GM21576 (cell line): ENCODE results near the gene RNPEPL1.
A peak's percentile ranks its signal among the peaks of the same experiment; 100 is the strongest.

Experiments
- ATAC-seq: cut with Tn5 transposase; IDR thresholded peaks from one replicate; pipeline ENCODE4 v1.9.1; 2021; ENCODE audit warnings: mild to moderate bottlenecking, moderate library complexity; ENCODE audit not compliant: unreplicated experiment

Gene RNPEPL1

DNA sequence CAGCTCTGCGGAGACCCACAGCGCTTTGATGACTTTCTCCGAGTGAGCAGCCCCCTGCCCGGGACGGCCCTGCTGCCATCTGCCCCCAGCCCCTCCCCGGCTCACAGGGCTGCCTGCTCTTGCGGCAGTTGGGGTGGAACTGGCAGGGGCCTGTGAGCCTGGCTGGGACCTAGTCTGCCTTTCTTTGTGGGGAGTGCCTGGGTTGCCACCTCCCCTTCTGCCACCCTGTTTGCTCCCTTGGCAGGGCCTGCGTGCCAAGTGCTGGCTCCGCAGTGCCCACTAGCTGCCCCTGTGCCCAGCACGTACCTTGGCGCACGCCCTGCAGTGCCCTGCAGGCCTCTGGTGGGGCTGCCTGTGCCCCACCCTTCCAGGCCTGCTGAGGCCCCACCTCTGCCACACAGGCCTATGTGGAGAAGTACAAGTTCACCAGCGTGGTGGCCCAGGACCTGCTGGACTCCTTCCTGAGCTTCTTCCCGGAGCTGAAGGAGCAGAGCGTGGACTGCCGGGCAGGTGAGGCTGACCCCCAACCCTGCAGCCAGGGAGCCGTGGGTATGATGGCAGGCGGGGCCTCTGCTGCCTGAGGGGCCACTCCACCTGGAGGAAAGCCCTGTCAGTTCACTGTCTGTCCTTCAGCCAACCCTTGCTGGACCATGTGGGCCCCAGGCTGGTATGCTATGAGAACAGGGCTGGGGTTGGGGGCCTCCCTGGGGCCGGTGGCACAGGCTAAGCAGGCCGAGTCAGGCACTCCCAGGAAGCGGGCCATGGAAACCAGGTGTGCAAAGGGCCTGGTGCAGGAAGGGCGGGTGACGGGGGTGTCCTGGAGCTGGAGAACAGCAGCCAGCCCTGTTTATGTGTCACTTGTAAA is 7.0 kb downstream of the RNPEPL1 start:
- no peak for ATAC-seq

DNA sequence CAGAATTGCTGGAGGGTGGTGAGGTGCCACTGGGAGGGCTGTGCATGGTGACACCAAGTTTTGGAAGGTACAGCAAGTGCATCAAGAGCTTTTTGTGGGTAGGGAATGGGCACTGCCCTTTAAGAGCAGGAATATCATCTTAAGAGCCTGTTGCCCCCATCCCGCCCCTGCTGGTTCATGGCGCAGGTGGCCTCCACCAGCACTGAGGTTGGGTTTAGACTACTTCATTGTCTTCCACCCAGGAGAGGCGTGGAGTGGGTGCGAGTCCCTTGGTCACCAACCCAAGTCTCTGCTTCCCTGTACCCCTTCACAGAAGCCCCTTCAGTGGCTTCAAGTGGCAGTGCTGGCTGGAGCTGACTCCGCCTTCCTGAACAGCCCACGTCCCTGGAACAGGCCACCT is 7.8 kb downstream of the RNPEPL1 start:
- no peak for ATAC-seq

DNA sequence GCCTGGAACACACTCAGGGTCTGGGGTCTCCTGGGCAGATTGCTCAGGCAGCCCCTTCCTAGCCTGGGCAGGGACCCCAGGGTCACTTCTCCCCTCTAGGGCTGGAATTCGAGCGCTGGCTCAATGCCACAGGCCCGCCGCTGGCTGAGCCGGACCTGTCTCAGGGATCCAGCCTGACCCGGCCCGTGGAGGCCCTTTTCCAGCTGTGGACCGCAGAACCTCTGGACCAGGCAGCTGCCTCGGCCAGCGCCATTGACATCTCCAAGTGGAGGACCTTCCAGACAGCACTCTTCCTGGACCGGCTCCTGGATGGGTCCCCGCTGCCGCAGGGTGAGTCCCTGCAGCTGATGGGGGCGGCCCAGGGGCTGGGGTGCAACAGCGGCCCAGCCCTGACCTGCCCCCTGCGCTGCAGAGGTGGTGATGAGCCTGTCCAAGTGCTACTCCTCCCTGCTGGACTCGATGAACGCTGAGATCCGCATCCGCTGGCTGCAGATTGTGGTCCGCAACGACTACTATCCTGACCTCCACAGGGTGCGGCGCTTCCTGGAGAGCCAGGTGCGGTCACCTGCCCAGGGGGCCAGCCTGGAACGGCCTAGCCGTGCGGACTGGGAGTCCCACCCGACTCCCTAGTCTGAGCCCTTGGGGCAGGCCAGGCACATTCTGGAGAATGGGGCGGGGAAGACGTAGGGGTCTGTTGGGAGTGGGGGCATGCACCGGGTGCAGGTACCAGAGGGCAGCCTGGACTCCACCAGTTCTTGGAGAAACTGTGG is 8.3 kb downstream of the RNPEPL1 start:
- no peak for ATAC-seq

DNA sequence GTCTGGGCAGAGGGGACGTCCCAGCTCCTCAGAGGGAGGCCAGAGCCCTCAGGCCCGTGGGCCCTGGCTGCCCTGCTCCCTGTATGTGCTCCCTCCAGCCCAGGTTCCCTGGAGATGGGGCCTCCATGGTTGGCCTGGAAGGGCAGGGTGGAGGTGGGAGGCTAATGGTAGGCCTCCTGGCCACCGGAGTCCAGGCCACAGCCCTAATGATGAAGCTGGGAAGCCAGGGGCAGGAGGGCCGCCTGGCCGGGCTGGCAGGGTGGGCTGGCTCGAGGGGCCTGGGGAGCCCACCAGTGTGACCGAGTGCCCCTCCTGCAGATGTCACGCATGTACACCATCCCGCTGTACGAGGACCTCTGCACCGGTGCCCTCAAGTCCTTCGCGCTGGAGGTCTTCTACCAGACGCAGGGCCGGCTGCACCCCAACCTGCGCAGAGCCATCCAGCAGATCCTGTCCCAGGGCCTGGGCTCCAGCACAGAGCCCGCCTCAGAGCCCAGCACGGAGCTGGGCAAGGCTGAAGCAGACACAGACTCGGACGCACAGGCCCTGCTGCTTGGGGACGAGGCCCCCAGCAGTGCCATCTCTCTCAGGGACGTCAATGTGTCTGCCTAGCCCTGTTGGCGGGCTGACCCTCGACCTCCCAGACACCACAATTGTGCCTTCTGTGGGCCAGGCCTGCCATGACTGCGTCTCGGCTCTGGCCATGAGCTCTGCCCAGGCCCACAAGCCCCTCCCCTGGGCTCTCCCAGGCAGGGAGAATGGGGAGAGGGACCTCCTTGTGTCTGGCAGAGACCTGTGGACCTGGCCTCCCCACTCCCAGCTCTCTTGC is 9.2 kb downstream of the RNPEPL1 start:
- no peak for ATAC-seq

DNA sequence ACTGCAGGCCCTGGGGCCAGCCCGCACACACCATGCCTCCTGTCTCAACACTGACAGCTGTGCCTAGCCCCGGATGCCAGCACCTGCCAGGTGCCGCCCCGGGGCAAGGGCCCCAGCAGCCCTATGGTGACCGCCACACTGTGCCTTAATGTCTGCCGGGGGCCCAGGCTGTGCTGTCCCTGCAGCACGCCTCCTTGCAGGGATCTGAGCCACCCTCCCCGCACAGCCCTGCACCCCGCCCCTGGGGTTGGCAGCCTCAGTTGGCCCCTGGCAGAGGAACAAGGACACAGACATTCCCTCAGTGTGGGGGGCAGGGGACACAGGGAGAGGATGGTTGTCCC is 9.8 kb downstream of the RNPEPL1 start:
- no peak for ATAC-seq

DNA sequence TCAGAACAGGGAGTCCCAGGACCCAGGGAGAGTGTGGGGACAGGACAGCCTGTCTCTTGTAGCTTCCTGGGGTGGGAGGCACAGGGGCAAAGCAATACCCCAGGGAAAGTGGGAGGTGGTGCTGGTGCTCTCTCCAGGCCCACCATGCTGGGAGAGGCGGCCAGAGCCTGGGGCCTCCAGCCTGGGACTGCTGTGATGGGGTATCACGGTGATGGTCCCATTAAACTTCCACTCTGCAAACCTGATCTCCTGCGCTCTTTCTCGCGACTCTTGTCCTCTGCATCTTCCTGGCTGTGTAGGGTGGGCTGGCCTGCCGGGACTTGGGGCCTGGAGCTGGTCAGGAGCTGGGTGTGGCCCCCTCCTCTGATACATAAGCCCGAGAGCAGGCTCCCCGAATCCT is 10.2 kb downstream of the RNPEPL1 start:
- ATAC-seq = no peak

DNA sequence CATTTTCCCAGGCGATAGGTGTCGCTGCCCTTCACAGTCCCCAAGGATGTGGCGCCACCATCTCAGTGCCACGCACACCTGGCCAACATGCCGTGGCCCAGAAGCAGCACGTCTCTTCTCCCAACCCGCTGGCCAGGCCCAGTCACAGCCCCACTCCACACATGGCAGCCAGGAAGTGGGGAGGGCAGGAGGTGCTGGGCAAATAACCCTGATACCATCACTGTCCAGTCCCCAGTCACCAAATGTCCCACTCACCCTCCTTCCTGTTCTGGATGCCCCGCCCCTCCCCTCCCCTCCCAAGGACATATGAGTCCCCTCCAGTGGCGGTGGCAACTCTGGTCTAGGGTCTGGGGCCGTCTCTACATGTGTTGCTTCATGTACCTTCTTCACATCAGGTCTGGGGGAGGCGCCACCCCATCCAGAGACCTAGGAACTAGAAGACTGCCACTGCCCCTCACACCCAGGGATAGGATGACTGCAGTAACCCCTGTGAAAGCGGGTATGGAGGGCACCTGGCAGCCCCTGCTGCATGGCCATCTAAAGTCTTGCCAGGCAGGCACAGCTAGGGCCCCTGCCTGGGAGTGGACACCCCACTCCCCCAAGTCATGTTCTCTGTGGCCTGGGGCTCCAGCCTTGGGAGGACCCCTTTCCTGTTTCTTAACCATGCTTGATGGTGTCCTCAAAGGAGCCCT is 10.9 kb downstream of the RNPEPL1 start:
- no peak for ATAC-seq

DNA sequence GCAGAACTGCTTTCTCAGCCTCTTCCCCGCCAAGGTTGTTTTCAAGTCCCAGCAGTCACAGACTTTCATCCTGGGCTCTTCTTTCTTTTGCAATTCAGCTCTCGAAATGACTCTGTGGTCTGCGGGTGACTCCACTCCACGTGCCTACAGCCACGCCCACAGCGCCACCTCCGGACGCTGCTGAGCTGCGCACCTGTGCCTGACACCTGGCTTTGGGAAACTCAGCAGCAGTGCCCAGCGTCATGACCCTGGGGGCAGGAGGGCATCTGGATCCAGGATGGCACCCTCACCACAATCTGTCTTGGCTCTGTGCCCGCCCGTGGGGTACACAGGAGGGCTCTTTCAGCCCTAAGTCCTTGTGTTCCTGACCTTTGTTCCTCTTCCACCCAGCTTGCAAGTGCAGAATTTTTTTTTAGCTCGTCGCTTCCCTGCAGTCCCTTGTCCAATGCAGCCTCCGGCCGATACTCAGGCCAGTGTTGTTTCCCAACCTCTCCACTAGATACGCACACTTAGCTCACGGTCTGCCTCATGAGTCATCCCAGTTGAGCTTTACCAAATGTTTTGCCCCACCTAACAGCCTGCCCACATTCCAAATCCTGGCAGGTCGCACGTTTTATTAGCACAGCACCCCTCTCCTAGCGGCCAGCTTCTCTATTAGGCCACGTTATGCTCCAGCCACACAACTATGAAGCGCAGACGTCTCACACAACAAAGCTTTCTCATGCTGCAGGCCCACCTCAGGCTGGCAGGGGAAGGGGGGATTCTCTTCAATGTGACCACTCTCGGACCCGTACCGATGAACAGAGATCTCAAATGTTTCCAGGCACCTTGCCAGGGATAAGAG is 11.7 kb downstream of the RNPEPL1 start:
- ATAC-seq = peak; percentile 31

DNA sequence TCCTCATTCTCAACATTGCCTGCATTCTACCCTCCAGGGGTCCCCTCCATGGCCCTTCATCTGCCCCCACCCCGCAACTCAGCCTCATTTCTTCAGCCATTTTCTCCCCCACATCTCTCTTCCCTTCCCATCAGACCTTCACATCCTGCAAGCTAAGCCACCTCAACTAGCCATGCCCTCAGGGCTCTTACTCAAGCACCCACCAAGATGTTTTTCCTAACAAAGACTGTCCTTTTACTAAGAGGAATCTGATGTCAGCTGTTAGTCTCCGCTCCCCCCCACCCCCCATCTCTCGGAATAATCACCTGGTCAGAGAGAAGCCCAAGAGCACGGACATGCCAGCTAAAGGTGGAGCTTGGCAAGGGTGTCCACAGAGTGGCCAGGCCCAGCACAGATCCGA is 13.5 kb downstream of the RNPEPL1 start:
- ATAC-seq = no peak

DNA sequence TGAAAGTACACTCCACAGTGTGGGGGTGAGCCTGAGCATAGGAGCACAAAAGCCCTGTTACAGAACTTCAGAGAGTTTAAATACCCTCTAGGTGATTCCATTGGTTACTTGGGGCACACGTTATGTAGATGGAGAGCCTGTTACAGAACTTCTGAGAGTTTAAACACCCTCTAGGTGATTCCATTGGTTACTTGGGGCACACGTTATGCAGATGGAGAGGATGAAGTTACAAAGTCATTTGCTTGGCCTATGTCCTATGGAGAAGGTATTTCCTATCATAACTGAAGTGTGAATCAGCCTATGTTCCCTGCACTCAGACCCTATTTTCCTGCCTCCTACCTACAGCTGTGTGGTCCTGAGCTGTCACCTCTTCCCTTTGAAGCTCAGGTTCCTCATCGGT is 14.5 kb downstream of the RNPEPL1 start:
- ATAC-seq = no peak

DNA sequence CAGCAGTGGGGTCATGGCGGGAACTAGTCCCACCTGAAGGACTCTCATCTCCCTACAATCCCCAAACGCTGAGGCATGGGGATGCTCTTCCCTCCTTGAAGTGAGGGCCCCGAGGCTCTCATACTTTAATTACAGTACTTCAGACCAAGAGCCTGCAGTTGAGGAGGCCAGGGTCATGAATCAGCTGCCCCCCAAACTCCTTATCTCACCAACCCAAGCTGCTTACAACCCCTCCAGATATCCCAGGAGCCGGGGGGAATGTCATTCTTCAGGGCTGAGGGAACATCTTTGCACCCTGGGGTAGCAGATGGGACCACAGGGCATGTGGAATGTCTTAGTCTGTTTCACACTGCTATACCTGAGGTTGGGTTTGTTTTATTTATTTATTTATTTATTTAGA is 15.5 kb downstream of the RNPEPL1 start:
- ATAC-seq = no peak

DNA sequence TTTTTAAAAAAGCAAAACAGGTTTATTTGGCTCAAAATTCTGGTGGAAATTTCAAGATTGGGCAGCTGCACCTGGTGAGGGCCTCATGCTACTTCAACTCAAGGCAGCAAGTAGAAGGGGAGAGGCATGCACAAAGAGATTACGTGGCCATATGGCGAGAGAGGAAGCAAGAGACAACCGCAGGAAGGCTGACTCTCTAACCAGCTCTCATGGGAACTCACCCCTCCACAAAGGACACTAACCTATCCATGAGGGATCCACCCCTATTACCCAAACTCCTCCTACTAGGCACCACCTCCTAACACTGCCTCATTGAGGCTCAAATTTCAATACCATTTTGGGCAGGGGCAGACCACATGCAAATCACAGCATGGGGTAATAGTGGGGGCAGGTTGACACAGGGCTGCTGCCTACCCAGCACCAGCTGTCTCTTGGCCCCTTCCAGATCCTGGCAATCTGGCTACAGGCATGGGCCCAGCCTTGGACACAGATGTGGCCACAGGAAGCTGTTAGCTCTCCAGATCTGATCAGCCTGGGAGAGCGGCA is 16.3 kb downstream of the RNPEPL1 start:
- peak; percentile 57 for ATAC-seq

DNA sequence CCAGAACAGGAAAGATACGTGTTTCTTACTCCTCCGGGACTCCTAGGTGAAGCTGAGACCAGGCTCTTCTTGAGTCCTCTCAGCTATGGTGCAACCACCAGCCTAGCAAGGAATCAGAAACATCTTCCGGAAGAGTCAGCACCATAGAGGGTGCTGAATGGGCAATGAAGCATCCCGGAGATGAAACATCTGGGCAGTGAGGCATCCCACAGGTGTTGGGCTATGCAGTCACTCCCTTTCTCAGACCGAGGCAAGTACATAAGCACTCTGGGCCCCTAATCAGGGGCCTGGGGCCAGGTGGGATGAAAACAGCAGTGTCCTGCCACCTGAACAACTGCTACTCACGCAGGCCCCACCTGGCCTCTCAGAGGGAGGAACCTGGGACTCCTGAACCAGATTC is 16.8 kb downstream of the RNPEPL1 start:
- ATAC-seq = peak; percentile 32

DNA sequence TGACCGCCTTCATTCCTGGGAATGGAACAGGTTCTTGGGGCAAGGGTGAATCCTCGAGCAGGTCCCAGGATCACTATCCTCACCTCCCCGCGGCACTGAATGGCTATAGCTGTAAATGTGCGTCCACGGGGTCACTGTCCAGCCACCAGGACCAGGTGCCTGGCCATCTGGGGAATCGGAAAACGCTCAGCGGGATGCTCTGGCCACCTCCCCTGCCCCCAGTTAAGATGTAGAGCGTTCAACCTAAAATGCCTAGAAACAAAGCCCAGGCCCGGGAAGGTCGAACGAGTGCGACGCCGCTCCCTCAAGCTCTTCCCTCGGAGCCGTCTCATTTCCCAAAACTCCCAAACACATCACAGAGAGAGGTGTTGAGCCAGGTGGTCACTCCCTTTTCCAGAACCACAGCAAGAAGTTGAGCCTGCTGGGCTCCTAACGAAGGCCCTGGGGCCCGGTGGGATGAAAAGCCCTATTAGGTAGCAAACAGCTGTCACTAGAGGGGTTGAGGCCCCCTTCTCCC is 17.5 kb downstream of the RNPEPL1 start:
- ATAC-seq = no peak

DNA sequence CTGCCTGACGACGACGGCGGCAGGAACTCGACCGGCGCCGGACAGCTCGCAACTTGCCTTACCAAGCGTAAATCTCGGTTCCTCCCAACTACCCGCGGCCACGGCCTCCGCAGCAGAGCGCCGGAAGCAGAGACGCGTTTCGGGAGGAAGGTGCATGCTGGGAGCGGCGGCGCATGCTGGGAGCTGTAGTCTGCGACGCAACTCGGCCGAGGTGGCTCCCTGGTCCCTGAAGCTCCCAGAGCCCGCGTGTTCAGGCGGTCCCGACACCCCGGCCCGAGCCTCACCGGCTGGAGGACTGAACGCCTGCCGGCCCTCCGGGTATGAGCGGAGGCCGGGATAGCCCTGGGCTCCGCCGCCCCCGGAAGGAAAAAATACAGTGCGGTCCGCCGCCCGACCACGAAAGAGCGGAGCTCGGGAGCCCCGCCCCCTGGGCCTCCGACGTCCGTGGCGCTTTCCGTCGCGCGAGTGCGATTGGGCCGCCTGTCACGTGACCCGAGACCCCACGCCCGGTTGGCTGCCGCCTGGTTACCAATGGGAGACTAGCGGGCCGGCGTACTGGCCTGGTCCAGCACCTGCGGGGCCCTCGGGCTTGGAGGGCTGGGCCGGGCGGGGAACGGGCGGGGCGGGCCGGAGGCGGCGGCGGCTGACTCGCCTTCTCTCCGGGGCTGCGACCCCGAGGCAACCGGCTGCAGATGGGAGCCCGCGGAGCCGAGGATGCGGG is 18.1 kb downstream of the RNPEPL1 start, which contains the start of gene CAPN10:
CAPN10 (plus strand) TSS at position 537 of the 721 bp plus-strand sequence; CDS start at position 715, 178 bp downstream.
- ATAC-seq = peak; percentile 50

DNA sequence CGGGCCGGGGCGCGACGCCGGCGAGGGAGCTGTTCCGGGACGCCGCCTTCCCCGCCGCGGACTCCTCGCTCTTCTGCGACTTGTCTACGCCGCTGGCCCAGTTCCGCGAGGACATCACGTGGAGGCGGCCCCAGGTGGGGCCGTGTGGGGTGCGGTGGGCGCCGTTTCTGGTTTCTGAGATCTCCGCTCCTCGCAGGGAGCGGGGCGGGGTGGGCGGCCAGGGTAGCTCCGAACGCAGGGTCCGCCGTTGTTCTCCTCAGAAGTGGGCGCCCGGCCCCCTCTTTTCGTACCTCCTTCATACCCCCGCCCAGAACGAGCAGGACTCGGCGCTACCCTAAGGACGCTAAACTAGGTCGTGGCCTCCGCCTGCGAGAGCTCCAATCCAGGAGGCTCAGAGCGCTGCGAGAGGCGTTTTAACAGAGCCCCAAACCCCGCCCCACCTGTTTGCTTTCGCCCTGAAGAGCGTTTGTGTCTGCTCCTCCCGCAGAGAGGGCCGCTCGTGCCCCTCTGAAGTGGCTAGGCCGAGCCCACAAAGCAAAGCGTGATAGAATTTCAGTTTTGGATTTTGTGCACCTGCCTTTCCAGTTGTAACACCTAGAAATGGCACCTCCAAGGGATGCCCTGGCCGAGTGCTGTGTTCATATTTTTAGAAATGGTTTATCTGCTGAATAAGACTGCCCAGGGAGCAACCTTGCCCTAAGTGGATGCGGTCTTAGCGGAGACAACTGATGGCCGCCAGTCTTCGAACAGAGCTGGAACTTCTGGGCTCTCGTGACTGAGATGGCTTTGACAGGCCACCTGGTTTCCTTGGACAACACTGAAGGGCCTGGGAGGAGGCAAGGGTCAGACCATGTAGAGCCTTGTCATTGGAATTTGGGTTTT is 18.9 kb downstream of the RNPEPL1 start:
- ATAC-seq = no peak

DNA sequence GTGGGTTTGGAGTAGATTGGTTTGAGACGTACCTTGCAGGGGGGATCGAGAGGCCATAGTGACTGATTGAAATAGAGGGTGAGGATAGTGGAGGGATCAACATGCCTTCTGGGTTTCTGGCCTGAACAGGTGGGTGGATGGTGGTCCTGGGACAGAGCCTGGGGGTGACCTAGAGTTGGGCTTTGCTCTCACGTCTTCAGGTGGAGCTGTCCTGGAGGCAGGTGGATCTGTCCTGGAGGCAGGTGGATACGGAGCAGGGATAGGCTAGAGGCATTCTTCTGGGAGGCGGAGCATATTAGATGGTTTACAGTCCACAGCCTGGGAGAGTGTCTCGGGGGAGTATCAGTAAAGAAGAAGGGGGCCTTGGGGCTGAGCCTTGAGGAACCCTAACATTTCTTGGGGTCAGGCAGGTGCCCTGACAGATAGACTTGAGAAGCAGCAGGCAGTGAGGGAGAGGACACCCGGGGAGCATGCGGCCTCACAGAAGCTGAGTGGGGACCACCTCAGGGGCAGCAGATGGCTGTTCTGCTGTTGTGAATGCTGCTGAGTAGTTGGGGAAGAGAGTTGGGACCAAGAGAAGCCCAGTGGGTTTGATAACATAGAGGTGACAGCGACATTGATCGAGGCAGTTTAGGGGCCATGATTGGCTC is 19.8 kb downstream of the RNPEPL1 start:
- ATAC-seq = no peak
